ENCODE results near the gene KIAA1549. TPM values are rescaled to one million over a fixed set of nuclear protein-coding genes. Genes with fewer than 3 reads are reported as not detected.

The KIAA1549 gene
- total and polyA plus RNA-seq, 9 of the 15 experiments (the other 6 are each of a cell fraction or from before 2014, with no cell fraction given): 0.01 to 0.29 (median 0.07) TPM

DNA sequence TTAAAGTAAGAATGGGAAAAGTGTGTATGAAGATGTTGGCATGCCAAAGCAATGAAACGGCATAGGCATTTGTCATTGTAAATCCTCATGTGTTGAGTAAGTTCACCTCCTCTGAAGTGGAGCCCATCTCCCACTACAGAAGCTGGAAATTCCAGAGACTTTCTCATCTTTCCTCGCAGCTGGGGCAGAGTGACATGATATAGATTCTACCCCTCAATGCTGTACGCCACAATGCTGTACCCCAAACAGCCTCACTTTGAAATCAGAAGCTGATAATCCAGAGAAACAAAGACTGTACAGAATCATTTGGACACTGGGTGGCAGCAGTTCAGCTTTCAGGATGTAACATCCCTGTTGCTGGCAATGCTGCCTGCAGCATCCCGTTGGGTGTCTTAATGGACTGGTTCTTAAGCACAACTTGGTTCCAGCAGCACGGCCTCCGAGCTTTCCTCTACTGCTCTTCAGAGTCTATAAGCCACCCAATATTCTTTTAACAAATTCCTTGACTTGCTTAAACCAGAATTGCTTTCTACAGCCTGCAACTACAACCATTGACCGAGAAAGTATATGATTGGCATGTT lies 35.8 kb upstream of the KIAA1549 start (continued):
- TF ChIP-seq, protein P1, sequence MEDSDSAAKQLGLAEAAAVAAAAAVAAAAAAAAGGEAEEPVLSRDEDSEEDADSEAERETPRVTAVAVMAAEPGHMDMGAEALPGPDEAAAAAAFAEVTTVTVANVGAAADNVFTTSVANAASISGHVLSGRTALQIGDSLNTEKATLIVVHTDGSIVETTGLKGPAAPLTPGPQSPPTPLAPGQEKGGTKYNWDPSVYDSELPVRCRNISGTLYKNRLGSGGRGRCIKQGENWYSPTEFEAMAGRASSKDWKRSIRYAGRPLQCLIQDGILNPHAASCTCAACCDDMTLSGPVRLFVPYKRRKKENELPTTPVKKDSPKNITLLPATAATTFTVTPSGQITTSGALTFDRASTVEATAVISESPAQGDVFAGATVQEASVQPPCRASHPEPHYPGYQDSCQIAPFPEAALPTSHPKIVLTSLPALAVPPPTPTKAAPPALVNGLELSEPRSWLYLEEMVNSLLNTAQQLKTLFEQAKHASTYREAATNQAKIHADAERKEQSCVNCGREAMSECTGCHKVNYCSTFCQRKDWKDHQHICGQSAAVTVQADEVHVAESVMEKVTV (CRISPR knock-in tag; IDR thresholded peaks at IDR 0.05): peak; percentile 82
- TF ChIP-seq, protein P2, sequence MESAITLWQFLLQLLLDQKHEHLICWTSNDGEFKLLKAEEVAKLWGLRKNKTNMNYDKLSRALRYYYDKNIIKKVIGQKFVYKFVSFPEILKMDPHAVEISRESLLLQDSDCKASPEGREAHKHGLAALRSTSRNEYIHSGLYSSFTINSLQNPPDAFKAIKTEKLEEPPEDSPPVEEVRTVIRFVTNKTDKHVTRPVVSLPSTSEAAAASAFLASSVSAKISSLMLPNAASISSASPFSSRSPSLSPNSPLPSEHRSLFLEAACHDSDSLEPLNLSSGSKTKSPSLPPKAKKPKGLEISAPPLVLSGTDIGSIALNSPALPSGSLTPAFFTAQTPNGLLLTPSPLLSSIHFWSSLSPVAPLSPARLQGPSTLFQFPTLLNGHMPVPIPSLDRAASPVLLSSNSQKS (CRISPR knock-in tag; IDR thresholded peaks at IDR 0.05): no peak
- TF ChIP-seq ZNF41 (CRISPR knock-in tag; conservative IDR thresholded peaks at IDR 0.05) (no peak), ELF2 (CRISPR knock-in tag; IDR thresholded peaks at IDR 0.05) (no peak), ZNF79 (CRISPR knock-in tag; IDR thresholded peaks at IDR 0.05; ENCODE audit: low read depth) (no peak), TBL1XR1 (IDR thresholded peaks at IDR 0.05; ENCODE audit: low read length in 2 of 2) (no peak), TEAD2 (tag; IDR thresholded peaks at IDR 0.05) (no peak), FOXP1 (CRISPR knock-in tag; IDR thresholded peaks at IDR 0.05) (0 out of 2 replicates have a peak, but pooled peaks have one; percentile 35), POLR3G (IDR thresholded peaks at IDR 0.05; ENCODE audit: extremely low read depth, insufficient read length, insufficient replicate concordance) (no peak), MCM5 (IDR thresholded peaks at IDR 0.05; ENCODE audit: low read depth) (no peak), CBFA2T2 (conservative IDR thresholded peaks at IDR 0.05) (no peak), GTF2E2 (tag; IDR thresholded peaks at IDR 0.05) (no peak), ZNF239 (CRISPR knock-in tag; IDR thresholded peaks at IDR 0.05) (no peak), NRF1 (conservative IDR thresholded peaks at IDR 0.05 in 1 of 2, IDR thresholded peaks at IDR 0.05 in 1 of 2) (no peak), FOXK2 (conservative IDR thresholded peaks at IDR 0.05 in 1 of 2, IDR thresholded peaks at IDR 0.05 in 1 of 2; ENCODE audit: low read depth in 2 of 2) (peak; percentile 29 to 61; a peak in 3 of 4 replicates), HOXB6 (CRISPR knock-in tag; IDR thresholded peaks at IDR 0.05; ENCODE audit: borderline replicate concordance) (no peak), HNRNPLL (IDR thresholded peaks at IDR 0.05; ENCODE audit: low read depth, low read length, poor library complexity, severe bottlenecking) (no peak), ZC3H11A (IDR thresholded peaks at IDR 0.05; ENCODE audit: low read depth, low read length) (no peak)
- TF ChIP-seq, protein P3, sequence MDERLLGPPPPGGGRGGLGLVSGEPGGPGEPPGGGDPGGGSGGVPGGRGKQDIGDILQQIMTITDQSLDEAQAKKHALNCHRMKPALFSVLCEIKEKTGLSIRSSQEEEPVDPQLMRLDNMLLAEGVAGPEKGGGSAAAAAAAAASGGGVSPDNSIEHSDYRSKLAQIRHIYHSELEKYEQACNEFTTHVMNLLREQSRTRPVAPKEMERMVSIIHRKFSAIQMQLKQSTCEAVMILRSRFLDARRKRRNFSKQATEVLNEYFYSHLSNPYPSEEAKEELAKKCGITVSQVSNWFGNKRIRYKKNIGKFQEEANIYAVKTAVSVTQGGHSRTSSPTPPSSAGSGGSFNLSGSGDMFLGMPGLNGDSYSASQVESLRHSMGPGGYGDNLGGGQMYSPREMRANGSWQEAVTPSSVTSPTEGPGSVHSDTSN (CRISPR knock-in tag; IDR thresholded peaks at IDR 0.05; ENCODE audit: low read depth): no peak
- TF ChIP-seq, protein P3 (tag; conservative IDR thresholded peaks at IDR 0.05; ENCODE audit: low read depth): no peak
- TF ChIP-seq, protein P4, sequence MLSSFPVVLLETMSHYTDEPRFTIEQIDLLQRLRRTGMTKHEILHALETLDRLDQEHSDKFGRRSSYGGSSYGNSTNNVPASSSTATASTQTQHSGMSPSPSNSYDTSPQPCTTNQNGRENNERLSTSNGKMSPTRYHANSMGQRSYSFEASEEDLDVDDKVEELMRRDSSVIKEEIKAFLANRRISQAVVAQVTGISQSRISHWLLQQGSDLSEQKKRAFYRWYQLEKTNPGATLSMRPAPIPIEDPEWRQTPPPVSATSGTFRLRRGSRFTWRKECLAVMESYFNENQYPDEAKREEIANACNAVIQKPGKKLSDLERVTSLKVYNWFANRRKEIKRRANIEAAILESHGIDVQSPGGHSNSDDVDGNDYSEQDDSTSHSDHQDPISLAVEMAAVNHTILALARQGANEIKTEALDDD (IDR thresholded peaks at IDR 0.05): no peak
- TF ChIP-seq, protein P5, sequence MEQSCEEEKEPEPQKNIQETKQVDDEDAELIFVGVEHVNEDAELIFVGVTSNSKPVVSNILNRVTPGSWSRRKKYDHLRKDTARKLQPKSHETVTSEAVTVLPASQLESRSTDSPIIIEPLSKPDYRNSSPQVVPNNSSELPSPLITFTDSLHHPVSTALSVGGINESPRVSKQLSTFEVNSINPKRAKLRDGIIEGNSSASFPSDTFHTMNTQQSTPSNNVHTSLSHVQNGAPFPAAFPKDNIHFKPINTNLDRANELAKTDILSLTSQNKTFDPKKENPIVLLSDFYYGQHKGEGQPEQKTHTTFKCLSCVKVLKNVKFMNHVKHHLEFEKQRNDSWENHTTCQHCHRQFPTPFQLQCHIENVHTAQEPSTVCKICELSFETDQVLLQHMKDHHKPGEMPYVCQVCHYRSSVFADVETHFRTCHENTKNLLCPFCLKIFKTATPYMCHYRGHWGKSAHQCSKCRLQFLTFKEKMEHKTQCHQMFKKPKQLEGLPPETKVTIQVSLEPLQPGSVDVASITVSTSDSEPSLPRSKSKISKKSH (CRISPR knock-in tag; IDR thresholded peaks at IDR 0.05): no peak
